Bone marrow (tissue), 2 donors: ENCODE measurements around the gene MGAT4A.
"Not testable (repeated sequence)": the region's sequence is repeated elsewhere in the genome, so short reads cannot be mapped to it uniquely, and the experiment has no call there.

Experiments used
- DNase-seq, 2 donors: peaks; one replicate each; lab custom pipeline; 2025; lab: John Stamatoyannopoulos, UW

MGAT4A gene

DNA sequence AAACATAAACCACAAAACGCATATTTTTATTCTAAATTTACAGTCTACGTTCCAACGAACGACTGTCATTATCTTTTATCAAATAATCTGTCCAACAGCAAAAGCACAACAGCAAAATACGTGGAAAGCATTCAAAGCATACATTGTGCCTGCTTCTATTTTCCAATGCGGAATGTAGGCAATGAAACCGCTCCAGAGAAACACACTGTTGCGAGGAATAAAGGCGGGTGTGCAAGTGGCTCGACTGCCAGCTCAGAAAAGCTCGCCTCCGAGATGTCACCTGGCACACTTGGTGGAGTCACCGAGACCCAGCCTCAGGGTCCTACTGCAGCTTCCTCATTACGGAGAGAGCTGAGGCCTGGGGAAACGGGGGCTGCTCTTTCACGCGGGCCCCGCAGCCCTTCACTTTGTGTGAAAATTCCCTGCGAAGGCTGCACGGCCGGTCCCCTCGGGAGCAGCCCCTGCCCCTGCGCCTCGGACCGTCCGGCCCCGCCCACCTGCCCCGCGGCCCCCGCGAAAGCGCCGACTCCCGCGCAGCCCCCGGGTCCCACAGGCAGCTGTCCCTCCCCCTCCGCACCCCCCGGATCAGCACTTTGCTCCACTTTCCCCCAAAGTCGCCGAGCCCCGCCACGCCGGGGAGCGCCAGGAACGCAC, 752 bp downstream of the MGAT4A start:
- DNase-seq = peak; percentile 16 to 19

DNA sequence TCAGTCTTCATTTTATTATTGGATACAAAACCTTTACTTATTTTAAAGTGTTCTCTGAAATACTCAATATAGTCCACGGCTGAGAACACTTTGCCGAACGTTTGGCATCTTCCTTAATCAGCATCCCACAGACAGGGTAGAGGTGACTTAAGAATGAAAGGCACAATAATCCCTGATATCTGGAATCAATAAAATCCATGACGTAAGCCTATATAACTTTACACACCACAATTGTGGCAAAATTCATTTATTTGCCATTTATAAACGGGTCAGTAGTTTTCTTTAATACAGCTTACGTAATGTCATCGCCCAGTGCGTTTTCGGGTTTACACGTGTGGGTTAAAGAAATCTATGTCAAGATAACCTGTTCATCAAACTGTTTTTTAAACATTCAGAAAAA, 1.3 kb downstream of the MGAT4A start:
- DNase-seq = no peak

DNA sequence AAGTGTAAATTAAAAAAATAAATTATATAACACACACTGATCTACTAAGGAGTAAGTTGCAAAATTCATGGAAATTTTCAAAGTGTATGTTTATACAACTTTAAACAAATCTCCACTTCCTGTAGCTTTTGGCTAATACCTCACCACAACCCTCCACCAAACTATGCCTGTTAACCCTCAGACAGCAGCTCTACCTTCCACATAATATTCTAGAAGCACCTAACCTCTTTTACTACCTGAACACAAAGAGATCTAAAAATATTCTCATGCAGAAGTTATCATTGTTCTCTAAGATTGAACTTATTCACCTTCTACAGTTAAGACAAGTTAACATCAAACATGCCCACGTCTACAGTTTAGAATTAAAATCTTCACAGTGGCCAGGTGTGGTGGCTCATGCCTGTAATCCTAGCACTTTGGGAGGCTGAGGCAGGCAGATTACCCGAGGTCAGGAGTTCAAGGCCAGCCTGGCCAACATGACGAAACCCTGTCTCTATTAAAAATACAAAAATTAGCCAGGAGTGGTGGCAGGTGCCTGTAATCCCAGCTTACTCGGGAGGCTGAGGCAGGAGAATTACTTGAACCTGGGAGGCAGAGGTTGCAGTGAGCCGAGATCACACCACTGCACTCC, 2.7 kb downstream of the MGAT4A start:
- DNase-seq = not testable (repeated sequence)

DNA sequence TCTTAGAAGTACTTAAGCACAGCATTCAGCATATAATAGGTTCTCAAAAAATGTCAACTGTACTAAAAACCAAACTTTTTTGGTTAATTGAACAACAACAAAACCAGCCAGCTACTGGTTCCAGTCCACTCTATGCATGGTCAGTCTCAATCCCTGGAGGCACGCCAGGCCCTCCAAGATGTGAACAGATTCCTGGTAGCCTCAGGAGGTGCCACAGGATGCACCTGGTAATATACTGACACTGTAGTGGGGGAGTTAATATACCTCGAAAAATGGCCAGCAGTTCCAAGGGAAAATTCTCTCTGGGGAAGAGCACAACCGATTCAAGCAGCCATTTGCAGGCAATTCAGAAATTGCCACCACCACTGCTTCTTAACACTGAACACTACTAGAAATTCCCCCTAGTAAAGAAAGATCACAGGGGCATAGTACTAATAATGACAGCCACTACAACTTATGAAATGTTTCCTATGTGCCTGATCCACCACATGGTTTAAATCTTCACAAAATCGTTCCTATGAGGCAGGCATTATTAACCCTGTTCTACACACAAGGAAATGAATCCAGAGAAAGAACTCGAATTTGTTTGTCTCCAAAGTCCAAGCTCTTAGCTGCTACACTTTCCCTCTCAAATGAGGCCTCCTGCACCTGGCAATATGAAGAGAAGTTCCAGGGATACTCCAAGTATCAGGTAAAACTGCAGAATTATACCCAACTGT, 3.4 kb downstream of the MGAT4A start:
- no peak for DNase-seq

DNA sequence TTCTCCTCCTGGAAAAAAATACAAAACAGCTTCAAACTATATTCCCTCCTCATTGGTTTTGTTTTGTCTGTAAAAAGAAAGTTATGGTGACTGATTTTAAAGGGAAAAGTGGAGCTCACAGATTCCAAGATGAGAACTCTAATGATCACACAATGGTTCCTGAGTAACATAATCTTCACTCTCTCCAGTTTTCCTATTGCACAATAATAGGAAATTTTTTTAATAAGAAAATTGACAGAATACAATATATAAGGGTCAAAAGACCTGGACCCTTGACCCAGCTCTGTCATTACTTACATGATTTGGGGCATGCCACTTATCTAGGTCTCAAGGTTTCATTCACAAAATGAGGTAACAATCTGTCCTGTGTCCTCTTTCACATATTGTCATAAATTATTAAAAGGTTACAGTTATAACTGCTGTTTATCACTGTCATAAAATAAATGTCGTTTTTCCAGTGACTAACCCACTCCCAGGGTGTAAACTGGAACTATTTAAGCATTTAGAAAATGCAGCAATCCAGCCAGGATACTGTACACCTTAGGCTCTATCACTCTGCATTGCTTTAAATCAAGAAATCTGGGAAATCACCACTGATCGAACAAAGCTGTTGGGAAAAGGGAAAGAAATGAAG, 4.1 kb downstream of the MGAT4A start:
- DNase-seq = no peak

DNA sequence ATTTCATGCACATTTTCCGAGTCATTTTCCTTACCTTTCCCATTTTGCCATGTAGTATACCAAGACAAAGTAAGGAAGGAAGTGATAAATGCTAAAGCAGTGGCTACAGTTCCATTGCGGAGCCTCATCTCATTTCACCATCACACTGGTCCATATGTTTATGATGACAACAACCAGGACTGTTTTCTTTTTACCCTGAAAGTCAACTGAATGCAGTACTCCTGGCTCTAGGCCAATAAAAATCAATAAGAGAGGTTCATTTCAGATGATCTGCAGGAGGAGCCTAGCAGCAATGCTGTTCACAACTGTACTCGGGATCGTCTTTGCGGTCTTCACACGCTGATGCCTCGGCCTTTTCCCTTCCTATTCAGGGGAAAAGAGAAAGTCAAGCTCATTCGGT, 4.7 kb downstream of the MGAT4A start:
- DNase-seq = no peak

DNA sequence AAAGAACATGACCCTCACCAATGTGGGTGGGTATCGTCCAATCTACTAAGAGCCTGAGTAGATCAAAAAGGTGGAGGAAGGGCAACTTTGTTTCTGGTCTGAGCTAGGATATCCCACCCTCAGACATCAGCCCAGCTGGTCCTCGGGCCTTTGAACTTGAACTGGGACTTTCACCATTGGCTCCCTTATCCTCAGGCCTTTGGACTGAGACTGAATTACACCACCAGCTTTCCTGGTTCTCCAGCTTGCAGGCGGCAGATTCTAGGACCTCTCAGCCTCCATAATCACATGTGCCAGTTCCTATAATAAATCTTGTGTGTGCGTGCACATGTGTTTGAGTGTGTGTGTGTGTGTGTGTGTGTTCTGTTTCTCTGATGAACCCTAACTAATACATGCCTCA, 10.6 kb downstream of the MGAT4A start:
- DNase-seq = no peak

DNA sequence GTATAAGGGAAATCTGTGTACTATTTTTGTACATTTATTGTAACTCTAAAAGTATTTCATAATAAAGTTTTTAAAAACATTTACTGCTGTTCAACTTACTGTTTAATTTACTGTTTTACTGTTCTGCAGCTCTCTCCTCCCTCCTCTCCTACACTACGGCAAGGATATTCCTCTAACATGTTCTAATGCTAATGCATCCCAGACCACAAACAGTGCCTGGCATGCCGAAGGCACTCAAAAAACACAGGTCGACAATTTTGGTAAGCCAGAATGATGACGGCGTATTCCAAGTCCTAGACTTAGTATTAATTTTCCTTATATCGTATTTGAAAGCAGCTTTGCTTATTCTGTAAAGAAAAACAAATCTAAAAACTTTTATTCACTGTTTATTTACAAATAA, 13.3 kb downstream of the MGAT4A start:
- no peak for DNase-seq

DNA sequence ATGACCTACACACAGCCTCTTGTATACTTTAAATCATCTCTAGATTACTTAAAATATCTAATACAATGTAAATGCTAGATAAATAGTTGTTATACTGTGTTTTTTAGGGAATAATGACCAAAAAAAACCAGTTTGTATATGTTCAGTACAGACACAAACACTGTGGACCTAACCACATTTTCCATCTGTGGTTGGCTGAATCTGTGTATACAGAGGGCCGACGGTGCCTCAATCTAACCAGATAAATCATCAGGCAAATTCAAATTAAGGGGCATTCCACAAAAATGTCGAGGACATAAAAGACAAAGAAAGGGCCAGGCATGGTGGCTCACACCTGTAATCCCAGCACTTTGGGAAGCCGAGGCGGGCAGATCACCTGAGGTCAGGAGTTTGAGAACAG, 14.1 kb downstream of the MGAT4A start:
- no peak for DNase-seq

DNA sequence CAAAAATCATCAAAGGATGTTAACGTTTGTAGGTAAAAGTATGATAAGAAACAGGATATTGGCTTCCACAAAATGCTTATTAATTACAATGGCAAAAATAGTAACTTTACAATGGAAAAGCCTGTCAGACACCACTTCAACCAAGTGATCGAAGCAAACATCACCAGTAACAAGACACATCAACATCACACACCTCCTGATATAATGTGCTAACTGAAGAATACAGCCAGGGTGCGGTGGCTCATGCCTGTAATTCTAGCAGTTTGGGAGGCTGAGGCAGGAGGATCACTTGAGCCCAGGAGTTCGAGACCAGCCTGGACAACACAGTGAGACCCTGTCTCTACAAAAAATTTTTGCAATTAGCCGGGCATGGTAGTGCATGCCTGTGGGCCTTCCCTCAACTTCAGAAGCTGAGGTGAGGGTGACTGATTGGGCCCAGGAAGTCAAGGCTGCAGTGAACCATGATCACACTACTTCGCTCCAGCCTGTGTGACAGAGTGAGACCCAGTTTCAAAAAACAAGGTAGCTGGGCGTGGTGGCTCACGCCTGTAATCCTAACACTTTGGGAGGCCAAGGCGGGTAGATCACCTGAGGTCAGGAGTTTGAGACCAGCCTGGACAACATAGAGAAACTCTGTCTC, 15.0 kb downstream of the MGAT4A start:
- DNase-seq = no peak

DNA sequence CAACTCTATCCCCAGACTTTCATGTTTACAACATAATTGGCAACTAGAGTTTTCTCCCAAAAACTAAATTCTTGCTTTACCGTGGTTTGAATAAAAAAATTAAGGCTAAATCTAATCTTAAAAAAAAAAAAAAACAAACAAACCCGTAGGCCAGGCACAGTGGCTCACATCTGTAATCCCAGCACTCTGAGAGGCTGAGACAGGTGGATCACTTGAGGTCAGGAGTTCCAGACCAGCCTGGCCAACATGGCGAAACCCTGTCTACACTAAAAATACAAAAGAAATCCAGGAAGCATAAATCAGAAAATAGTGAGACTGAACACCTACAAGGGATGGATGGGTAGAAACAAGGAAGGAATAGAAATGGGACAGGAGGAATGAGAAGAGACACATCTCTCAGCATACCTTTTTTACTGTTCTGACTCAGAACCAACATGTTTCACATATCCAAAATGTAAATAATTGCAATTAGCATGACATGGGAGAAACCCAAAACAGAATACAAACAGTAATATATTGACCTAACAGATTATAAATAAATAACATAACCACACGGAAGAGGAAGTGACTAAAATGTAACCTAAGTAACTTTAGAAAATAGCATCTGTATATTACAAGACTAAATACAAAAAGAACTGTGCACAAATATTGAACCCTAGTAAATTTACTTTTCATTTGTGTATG, 17.5 kb downstream of the MGAT4A start:
- DNase-seq = no peak

DNA sequence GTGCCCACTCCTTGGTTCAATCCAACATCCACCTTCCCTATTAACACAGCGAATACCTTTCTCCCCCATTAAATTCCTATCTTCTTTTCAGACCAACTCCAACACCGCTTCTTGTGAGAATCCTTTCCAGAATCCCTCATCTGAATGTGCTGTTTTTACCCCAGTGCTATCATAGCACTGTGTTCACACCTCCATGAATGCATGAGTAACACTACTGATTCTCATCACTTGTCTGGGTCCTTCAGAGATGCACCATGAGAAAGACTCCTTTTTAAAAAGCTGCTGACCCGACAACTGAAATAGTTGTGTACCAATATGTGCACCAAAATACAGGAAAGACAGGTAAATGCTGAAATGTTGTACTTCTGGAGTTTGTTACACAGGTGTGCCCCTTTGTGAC, 18.8 kb downstream of the MGAT4A start:
- no peak for DNase-seq

DNA sequence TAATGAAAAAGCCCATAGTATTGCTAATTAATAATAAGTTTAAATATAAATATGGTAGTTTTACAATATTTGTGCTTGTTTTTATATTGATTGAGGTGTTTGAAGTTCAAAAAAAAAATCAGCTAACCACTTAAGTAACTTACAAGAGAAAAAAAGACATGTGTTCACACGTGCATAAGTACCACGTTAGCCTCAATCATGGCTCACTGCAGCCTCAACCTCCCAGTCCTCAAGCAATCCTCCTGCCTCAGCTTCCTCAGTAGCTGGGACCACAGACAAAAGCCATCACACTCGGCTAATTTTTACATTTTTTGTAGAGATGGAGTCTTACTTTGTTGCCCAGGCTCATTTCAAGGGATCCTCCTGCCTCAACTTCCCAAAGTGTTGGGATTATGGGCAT, 19.4 kb downstream of the MGAT4A start:
- no peak for DNase-seq

DNA sequence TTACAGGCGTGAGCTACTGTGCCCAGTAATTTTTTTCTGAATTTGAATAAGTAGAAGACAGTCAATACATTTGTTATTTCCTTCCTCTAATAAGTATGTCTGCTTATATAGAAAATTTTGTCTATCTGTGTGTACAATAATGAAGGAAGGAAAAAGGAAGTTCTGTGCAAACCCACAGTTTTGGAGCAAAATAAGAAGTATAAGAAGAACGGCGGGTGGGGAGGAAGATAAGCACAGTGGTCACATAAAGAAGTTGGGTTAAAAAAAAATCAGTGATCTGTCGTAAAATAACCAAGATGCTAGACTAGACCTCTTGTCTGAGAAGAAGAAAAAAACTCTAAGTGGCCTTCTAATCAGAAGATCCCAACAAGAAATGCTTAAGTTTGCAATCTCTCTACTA, 20.2 kb downstream of the MGAT4A start:
- peak in 1 of 2 donors; percentile 75 for DNase-seq

DNA sequence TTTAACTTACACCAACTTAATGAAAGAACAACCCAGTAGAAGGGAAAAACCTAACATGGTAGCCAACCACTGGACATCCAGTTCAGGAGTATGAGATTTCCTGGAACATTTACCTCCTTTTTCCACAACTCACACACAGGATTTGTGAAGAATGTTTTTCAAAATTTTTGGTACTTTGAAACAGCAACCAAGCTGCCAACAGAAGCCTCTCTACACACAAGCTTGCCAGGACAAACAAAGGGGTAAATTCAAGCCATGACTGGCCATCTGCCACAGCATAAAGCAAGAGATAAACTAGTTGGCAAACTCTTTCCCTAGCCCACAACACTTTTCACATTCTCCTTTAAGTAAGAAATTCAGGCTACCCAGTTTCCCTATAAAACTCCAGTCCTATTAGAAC, 21.4 kb downstream of the MGAT4A start:
- DNase-seq = no peak

DNA sequence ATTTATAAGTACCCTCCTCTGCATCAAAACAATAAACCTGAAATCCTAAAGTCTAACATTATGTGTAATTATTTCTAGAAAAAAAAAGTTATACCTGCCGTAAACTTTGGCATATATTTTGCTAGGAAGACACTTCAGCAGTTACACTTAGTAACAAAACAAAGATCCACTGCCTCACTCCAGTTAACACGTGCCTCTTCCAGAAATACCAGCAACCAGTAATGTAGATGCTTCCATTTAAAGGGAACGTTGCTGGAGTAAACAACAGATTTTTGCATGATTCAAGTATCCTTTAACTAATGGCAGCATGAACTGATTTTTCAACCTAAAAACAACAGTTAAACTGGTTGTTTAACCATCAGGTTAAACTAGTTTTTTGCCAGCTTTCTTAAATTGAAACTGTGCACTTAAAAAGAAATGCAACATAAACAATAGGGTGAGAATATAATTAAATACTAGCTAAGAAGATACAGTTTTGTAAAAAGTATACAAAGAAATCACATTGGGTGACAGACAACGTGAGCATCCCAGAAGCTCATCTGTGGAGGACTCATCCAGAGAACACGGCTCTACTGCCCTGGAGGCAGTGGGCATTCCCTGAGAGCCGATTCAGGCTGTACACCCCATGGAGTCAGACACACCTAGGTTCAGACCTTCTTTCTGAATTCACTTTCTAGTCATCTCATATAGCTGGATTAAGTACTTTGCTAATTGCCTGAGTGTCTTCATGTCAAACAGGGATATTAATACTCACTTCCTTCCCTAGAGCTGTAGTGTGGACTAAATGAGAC, 22.3 kb downstream of the MGAT4A start:
- no peak for DNase-seq

DNA sequence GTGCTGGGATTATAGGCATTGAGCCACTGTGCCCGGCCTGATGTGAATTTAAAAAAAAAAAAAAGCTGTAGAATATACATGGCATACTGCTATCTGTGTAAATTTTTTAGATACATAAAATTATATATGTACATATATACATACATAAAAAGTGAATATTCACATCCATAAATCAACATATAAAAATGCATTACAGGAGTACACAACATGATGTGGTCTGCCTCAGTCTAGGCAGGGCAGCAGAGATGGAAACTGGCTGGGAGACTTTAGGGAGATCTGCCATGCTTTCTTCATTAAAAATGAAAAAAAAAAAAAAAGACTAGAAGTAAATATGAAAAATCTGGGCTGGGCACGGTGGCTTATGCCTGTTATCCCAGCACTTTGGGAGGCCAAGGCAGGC, 24.3 kb downstream of the MGAT4A start:
- DNase-seq = no peak

DNA sequence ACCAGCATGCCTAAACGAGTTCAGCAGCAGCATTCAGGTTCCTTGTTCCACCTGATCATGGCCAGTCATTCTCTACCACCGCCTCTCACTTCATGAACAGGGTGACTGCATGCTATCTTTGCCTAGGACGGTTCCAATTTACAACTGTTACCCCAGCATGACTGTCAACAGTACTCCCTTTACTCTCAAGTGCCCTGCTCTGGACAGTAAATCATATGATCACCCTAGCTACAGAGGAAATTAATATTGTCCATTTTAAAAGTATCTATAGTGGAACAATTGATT, 25.7 kb downstream of the MGAT4A start:
- DNase-seq = no peak

DNA sequence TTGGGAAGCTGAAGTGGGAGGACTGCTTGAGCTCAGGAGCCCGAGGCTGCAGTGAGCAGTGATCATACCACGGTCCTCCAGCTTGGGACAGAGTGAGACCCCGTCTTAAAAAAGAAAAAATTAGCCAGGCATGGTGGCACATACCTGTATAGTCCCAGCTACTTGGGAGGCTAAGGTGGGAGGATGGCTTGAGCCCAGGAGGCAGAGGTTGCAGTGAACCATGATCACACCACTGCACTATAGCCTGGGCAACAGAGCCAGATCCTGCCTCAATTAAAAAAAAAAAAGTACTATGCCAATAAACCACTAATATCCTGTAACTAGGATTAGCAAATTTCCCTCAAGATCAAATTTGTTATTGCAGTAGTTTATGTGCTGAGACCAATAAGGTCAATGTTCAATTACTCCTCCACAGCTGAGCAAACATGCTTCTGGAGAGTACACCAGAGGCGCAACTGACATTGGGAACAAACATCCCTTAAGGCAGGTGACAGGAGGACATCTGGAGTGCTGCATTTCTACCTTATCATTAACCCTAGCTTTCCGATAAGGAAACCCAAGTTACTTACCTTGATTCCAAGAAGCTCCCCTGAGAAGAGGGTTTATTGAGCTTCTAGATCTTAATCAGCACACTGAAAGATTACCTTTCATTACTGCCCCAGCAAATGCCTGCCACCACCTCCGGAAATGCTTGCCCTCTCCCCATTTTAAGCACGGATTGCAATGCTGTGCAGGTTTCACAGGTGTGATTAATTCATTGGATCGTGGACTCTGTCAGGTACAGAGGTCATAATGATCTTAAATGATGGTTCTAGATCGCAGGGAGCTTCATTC, 26.2 kb downstream of the MGAT4A start:
- DNase-seq = no peak

DNA sequence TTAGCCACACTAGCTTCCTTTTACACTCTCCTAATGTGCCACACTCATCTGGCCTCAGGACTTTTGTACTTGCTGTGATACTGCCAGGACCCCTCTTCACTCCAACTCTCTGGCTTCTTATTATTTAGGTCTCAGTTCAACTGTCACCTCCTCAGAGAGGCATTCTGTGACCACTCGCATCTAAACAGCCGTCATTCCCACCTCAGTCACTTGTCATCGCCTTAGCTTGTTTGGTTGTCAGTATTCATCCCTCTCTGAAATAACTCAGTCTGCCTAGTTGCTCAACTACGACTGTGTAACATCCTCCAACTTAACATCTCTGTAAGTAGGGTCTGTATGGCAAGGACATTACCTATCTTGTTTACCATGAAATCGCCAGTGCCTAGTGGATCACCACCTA, 27.2 kb downstream of the MGAT4A start:
- DNase-seq = no peak
